RPMI8226 (cell line): Measurements from ENCODE around the gene RNF212B.
A peak's percentile ranks its signal among the peaks of the same experiment; 100 is the strongest.
"Not testable (repeated sequence)": the region's sequence is repeated elsewhere in the genome, so short reads cannot be mapped to it uniquely, and the experiment has no call there.

Experiments used
- DNase-seq: peaks from one replicate; pipeline ENCODE4 v3.0.0-alpha.2; 2015

The RNF212B gene

DNA sequence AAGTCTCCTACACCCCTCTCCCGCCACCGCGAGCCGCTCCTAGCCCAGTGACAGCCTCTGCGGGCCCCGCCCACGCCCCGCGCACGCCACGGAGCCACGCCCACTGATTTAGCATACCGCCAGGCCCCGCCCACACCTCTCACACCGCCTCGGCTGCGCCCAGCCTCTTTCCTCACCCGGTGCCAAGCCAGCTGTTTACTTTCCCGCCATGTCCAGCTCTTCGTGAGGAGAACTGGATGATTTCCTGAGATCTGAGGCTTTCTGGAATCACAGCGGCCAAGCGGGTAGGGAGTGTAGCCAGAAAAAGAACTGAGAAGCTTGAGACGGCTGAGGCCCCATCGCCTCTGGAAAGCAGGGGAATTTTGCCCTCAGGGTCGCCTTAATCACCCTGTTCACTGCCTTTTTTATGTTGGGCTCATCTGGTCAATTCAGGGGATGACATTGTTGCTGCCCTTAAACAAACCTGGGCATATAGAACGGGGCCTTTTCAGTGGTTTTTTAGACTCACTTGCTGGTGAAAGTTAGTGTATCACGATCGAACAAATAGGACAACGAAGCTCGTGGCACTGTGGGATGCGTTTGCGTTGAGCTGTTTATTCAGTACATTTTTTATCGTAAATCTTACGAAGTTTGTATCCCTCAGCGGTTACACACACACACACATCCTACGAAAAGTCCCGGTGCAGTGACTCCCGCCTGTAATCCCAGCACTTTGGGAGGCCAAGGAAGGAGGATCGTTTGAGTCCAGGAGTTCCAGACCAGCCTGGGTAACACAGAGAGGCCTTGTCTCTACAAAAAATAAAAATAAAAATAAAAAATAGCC is at the start of gene RNF212B:
RNF212B (plus strand) TSS at position 165 of the 823 bp plus-strand sequence. CDS start 2,410 bp downstream, outside the sequence.
- DNase-seq, result peak; percentile 79

GRCh38 chr14:23193432-23193831 is 44.3 kb upstream of the RNF212B start:
- DNase-seq, result no peak

DNA sequence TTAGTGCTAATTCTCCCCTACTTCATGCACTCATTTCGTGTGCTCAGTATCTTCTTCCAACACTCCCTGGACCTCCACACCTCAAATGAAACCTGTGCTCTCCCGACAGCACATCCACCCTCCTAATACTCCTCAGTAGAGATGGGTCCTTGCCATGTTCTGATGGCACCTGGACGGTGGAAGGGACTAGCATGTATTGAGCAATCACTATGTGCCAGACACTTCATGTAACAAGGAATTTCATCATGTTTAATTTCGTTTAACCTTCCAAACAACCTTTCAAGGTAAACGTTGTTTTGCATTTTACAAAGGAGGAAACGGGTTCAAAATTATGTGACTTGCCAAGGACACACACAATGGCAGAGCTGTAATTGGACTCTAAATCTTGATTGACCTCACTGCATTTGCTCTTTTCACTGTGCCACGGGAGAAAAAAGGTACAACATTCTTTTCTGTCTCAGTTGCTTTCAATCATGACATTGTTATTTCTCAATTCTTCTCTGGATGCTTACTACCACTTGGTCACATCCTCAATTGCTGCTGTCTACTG is 42.1 kb upstream of the RNF212B start:
- DNase-seq, result no peak

GRCh38 chr14:23196487-23196886 is 41.2 kb upstream of the RNF212B start:
- DNase-seq, result not testable (repeated sequence)

- DNase-seq, result not testable (repeated sequence)
These were observed 38.6 kb upstream of the RNF212B start for GRCh38 chr14:23199141-23199540.

DNA sequence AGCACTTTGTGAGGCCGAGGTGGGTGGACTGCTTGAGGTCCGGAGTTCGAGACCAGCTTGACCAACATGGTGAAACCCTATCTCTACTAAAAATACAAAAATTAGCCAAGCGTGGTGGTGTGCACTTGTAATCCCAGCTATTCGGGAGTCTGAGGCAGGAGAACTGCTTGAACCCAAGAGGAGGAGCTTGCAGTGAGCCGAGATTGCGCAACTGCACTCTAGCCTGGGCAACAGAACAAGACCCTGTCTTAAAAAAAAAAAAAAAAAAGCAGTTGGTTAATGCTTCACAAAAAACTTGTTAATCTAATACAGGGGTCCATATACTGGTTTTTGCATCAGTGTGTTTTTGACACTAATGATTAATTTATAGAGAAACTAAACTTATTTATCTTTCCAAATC is 35.7 kb upstream of the RNF212B start:
- no peak for DNase-seq

DNA sequence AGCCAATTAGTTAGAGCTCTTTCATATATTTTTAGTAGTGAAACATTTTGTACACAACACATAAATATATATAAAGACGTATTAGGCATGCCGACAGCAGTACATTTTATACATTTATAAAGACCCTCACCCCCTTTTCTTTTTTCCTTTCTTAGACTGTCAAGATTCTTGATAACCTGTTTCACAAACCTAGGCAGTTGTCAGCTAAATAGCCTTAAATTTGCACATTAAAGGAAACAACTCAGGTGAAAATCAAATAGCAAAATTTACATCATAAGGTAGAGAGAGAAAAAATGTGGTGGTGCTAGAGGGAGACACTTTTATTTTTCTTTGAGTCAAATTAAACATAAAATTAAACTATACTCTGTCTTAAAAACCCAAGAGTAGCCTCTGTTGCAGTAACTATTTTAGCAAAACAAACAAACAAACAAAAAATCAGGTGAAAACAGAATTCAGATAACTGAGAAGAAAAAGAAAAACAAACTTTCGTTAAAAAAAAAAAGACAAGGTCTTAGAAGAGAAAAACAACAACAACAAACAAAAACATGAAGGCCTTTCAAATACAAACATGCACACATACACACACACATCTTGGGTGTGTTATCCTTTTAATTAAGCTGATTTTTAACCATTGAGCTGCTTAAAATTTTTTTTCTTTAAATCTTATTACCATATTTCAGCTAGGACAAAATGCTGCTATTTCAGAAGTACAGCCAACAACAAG is 31.2 kb upstream of the RNF212B start:
- no peak for DNase-seq

- no peak for DNase-seq
These were observed 30.6 kb upstream of the RNF212B start for GRCh38 chr14:23207146-23207540.

GRCh38 chr14:23208324-23208723 is 29.4 kb upstream of the RNF212B start:
- DNase-seq, result no peak

DNA sequence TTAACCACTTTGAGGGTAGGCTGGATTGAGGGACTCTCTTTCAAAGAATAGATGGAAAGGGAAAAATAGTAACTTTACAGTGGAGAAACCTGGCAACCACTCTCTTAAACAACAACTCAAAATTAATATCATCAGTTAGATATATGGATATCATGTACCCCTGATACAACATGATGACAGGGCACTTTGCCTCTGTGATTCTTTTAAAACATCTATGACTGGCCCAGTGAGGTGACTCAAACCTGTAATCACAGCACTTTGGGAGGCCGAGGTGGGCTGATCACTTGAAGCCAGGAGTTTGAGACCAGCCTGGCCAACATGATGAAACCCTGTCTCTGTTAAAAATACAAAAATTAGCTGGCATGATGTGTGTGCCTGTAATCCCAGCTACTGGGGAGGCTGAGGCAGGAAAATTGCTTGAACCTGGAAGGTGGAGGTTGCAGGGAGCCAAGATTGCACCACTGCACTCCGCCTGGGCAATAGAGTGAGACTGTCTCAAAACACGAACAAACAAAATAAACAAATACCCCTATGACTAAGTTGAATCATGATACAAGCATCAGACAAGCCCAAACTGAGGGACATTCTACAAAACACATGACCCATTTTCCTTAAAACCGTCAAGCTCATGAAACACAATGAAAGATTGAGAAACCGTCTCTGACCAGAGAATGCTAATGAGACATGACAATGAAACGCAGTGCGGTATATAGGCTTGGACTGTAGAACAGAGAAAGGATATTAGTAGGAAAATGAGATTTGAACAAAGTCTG is 27.9 kb upstream of the RNF212B start:
- DNase-seq, result no peak

GRCh38 chr14:23215421-23215820 is 22.3 kb upstream of the RNF212B start:
- no peak for DNase-seq

DNA sequence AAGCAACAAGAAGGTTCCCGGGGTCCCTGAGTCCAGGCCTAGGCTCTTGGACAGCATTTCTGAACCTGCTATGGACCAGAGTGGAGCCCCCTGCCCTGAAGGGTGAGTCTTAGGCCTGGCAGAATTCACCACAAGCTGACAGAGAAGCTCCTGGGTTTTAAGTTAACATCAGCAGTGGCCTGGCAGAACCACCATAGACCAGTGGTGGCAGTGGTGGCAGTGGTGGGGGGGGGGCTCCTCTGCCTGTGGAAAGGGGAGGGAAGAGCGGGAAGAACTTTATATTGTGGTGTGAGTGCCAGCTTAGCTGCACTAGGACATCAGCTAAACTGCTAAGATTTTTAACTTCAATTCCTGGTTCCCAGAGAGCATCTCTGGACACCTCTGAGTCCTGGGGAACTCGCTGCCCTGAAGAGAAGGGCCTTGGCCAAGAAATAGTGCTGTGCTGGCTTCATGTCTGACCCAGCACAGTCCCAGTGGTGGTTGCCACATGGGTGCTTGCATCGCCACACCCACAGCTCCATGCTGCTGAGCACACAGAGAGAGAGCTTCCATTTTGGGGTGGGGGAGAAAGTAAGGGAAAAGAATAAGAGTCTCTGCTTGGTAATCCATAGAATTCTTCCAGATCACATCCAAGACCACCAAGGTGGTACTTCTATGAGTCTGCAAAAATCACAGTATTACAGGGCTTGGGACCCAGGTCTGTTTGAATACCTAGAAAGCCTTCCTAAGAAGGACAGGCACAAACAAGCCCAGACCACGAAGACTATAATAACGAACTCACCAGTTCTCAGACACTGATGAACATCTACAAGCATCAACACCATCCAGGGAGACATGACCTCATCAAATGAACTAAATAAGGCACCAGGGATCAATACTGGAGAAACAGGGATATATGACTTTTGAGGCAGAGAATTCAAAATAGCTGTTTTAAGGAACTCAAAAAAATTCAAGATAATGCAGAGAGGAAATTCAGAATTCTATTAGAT is 20.4 kb upstream of the RNF212B start:
- DNase-seq, result no peak

- no peak for DNase-seq
These were observed 18.7 kb upstream of the RNF212B start for GRCh38 chr14:23219075-23219474.

DNA sequence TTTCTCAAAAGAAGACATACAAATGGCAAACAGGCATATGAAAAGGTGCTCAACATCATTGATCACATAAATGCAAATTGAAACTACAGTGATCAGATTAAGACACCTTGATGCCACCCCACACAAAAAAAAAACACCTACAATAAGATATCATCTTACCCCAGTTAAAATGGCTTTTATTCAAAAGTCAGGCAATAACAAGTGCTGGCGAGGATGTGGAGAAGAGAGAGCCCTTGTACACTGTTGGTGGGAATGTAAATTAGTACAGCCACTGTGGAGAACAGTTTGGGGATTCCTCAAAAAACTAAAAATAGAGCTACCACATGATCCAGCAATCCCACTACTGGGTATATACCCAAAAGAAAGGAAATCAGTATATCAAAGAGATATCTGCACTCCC is 12.8 kb upstream of the RNF212B start:
- DNase-seq, result not testable (repeated sequence)

DNA sequence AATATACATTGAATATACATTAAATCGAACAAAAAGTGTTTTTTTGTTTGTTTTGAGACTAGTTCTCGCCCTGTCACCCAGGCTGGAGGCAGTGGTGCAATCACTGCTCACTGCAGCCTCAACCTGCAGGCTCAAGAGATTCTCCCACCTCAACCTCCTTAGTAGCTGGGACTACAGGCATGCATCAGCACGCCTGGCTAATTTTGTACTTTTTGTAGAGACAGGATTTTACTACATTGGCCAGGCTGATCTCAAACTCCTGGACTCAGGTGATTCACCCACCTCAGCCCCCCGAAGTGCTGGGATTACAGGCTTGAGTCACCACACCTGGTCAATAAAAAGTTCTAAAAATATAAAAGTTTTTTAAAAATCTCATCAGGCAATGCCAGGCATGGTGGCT is 10.2 kb upstream of the RNF212B start:
- DNase-seq, result no peak

- no peak for DNase-seq
These were observed 8.9 kb upstream of the RNF212B start for GRCh38 chr14:23228812-23229211.

- DNase-seq, result not testable (repeated sequence)
These were observed 5.4 kb upstream of the RNF212B start for GRCh38 chr14:23232241-23232808.

DNA sequence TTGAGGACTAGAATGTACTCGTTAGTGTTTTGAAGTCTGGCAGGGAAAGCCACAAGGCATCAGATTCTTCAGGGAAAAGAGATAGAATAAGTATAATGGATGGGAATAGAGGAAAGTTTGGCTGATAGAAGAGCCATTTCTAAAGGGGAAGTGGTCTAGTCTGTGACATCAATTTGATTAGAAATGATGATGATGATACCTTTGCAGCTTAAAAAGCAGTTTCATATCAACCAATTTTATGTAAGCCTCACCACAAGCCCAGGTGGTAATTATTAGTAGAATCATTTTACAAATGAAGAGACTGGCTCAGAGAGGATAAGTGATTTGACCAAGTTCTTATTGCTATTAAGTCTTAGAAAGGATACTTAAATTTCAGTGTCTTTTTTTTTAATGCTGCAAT is 2.9 kb downstream of the RNF212B start:
- DNase-seq, result no peak

- not testable (repeated sequence) for DNase-seq
These were observed 3.5 kb downstream of the RNF212B start for GRCh38 chr14:23241061-23241715.

- no peak for DNase-seq
These were observed 4.3 kb downstream of the RNF212B start for GRCh38 chr14:23242076-23242475.

- DNase-seq, result no peak
These were observed 5.3 kb downstream of the RNF212B start for GRCh38 chr14:23243066-23243465.
